ENCODE data around the gene EIF2B4.
A peak's percentile ranks its signal among the peaks of the same experiment; 100 is the strongest.
"Not testable (repeated sequence)": the region's sequence is repeated elsewhere in the genome, so short reads cannot be mapped to it uniquely, and the experiment has no call there.

Gene EIF2B4

DNA sequence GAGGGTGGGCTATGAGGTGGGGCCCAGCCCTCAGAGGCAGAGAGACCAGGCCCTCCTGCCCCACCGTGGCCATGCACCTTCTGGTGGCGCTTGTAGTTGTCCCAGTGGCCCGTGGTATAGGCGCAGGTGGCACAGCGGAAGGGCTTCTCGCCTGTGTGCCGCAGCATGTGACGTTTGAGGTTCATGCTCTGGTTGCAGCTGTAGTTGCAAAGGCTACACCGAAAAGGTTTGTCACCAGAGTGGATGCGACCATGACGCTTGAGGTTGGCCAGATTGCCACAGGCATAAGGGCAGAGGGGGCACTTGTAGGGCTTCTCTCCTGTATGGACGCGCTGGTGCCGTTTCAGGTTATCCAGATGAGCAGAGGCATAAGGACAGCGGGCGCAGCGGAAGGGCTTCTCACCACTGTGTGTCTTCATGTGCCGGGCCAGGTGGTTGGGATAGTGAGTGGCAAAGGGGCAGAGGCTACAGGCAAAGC, 7.5 kb upstream of the EIF2B4 start:
- no peak for DNase-seq (ENCODE audit: low read depth in 2 of 2)

DNA sequence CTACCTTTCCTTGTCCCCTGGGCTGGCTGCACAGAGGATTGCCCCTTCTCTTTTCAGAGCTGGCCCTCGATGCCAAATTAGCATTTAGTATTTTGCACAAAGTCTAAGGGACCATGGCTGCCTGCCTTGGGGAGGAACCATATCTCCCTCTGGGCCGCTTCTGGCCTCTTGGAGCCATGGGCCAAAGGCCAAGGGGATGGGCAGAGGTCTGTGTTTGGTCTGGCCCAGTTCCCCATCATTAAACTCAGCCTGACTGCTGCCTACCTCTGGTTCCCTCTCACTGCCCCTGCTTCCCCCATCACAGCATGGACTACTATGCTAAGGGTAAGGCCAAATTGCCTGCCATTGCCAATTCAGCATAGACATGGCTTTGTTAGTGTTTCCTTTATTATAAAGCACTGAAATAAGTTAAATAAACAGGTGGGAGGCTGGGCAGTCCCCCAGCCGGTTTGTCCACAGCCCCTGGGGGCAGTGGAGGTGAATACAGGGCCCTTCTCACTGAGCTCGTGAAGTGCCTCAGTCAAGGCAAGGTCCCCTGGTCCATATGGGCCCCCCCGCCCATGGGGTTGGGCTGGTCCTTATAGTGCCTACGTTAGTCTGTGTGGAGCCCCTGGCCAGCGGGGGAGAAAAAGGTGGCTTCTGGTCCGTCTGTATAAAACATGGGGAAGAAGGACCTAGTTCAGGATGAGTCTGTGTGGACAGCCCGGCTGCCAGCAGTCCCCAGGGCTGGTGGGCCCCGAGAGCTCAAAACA, 6.9 kb upstream of the EIF2B4 start:
- no peak for DNase-seq (ENCODE audit: low read depth in 2 of 2)

DNA sequence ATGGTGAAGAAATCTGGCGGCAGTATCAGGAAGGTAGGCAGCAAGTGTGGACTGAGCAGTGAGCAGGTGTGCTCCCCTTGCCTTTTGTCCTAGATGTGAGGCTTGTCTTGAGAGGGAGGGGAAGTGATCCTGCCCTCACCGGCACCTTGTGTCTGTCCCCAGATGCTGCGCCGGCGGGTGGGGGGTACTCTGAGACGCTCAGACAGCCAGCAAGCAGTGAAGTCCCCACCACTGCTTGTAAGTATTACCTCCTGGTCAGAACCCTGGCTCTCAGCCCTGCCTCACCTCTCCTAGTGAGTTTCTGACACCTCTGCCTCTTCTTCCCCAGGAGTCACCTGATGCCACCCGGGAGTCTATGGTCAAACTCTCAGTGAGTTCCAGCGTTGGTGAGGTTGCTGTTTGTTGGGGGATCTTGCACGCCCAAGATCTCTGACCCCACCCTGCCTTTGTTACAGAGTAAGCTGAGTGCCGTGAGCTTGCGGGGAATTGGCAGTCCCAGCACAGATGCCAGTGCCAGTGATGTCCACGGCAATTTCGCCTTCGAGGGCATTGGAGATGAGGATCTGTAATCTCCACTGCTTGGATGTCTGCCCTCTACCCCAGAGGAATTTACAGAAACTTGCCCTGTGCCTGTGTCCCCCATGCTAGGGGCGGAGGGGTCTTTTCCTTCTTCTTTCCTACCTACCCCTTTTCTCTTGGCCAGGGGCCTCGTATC, 6.2 kb upstream of the EIF2B4 start:
- no peak for DNase-seq (ENCODE audit: low read depth in 2 of 2)

- DNase-seq (ENCODE audit: low read depth in 2 of 2): no peak
Observed at GRCh38 chr2:27375513-27376099, 5.5 kb upstream of the EIF2B4 start.

GRCh38 chr2:27373567-27373966, 3.4 kb upstream of the EIF2B4 start:
- DNase-seq (ENCODE audit: low read depth in 2 of 2): no peak

DNA sequence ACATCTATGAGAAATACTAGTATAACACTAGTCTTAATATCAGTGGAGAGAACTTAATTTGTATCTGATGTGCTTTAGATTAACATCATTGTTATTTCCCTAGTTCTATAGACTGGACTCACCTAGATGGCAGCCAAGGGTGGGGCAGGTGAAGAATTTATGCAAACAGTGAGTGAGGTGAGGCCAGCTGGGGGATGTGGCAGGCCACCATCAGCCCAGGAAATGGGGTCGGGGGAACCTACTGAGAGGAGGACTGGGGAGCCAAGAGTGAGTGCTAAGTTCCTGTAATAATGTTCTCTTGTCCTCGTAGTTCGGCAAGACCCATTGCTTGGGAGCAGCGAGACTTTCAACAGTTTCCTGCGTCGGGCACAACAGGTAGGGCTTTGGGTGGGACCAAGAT, 2.8 kb upstream of the EIF2B4 start:
- DNase-seq (ENCODE audit: low read depth in 2 of 2): no peak

DNA sequence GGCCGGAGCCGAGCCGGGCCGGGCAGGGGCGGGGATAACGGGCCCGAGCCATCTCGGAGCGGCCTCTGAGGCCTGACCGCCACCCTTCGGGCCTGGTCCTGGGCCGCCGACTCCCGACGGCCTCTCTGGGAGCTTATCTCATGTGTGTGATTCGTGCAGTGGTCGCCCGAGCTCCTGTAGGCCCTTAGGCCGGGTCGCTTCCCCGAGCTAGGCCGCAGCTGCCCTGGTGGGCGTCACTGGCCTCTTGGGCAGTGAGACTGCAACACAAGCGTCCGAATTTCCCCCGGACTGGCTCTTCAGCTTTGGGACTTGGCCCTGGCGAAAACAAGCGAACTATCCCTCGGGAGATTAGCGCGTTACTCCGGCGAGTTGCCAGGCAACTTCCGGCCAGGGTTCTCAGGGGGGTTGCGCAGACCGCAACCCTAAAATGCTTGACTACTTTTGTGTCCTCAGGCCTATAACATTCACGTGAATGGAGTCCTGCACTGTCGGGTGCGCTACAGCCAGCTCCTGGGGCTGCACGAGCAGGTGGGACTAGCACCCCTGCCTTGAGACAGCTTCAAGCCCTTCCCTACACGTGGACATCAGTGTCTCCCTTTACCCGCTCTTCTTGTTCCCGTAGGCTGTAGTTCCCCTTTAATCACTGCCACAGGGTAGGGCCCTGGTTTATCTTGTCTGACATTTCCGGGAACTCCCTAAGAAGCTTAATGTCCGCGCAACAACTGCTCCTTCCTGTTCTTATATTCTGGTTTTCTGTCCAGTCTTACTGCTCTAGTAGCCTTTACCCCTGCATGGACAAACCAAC, 880 bp upstream of the EIF2B4 start:
- DNase-seq (ENCODE audit: low read depth in 2 of 2): no peak

GRCh38 chr2:27369471-27370025, 590 bp downstream of the EIF2B4 start:
- no peak for DNase-seq (ENCODE audit: low read depth in 2 of 2)

DNA sequence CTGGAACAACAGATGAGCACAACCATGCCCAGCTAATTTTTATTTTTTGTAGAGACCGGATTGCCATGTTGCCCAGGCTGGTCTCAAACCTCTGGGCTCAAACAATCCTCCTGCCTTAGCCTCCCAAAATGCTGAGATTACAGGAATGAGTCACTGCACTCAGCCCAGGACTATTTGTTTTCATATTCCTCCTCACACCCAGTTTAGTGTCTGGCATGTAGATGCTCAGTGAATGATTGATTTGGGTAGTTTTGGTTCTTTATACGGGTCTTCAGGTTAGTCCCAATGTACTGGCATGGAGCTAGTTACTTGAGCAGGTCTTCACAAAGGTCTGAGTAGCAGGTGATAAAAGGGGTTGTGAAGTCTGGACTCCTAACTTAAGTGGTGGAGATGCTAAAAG, 6.2 kb downstream of the EIF2B4 start:
- no peak for DNase-seq (ENCODE audit: low read depth in 2 of 2)

DNA sequence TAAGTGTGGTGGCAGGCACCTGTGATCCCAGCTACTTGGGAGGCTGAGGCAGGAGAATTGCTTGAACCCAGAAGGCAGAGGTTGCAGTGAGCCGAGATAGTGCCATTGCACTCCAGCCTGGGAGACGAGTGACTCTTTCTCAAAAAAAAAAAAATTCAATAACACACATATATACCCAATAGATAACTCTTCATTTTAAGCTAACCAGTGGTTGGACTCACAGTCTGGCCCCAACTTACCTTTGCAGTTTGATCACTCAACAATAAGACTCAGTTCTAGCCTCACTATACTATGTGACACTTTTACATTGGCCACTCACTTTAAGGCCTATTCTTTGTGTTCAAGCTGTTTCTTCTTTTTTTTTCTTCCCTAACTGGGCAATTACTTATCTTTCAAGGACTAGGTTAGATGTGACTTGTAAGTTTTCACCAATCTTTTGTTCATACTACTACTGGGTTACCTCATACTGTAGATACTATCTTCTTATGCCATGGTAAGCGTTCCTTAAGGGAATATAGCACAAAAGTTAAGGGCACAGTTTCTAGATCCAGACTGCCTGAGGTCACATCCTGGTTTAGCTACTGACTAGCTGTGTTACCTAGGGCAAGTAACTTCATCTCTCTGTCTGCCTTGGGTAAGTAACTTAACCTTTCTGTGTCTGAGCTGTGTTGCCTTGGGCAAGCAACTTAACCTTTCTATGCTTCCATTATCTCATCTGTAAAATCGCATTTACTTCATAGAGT, 7.3 kb downstream of the EIF2B4 start:
- no peak for DNase-seq (ENCODE audit: low read depth in 2 of 2)

DNA sequence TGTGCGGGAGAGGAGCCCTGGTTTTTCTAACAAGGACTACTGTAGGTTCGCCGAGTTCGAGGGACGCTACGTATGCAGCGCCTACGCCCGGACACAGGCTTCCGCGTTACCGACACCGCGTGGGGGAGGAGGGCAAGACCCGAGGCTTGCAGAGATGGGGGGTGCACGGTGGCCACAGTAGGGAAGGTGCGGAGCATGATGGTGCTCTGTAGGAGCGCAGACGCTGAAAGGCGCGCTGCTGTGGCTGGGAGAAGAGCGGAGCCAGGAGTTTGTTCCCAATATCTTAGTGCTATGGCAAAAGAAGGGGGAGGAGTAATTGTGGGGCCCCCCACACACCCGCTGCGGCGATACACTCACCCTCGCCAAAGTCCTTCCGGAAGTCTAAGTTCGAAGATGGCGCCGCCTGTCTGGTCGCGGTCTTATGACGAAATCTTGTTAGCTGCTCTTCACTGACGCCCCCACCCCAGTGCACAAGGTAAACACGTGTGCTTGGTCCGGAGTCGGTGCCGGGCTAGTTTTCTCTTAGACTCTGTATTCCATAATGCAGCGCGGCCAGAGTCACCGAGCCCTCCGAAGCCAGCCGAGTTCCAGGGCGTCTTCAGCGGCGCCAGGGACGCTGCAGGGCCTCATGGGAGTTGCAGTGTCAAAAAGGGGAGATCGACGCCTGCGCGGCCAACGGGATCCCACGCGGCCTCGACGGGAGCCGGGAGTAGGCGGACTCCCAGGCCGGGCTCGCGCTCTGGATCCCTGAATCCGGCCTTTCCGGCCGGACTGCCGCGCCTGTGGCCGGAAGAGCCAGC, 13.6 kb downstream of the EIF2B4 start, which contains the start of gene GTF3C2:
Gene GTF3C2 (minus strand): TSS at position 383 of the 800 bp plus-strand sequence. CDS start 13,210 bp downstream, outside the sequence.
- peak; percentile 83 to 85 for DNase-seq (ENCODE audit: low read depth in 2 of 2)

DNA sequence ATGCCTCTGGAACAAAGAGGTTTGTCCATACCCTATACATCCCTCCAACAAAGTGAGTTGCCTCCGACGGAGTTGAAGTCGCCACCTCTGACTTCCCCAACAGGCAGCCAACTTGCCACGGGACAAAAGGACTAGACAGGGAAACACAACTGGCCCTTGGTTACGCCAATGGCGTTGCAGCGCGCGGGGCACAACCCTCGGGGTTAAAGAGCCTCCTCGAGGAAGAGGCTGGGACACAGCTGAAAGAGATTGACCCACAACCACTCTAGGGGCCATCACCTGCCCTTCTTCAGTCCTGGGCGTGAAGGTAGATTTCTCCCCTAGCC, 14.1 kb downstream of the EIF2B4 start:
- DNase-seq (ENCODE audit: low read depth in 2 of 2): no peak

- no peak for DNase-seq (ENCODE audit: low read depth in 2 of 2)
Observed at GRCh38 chr2:27354597-27354927, 15.6 kb downstream of the EIF2B4 start.

DNA sequence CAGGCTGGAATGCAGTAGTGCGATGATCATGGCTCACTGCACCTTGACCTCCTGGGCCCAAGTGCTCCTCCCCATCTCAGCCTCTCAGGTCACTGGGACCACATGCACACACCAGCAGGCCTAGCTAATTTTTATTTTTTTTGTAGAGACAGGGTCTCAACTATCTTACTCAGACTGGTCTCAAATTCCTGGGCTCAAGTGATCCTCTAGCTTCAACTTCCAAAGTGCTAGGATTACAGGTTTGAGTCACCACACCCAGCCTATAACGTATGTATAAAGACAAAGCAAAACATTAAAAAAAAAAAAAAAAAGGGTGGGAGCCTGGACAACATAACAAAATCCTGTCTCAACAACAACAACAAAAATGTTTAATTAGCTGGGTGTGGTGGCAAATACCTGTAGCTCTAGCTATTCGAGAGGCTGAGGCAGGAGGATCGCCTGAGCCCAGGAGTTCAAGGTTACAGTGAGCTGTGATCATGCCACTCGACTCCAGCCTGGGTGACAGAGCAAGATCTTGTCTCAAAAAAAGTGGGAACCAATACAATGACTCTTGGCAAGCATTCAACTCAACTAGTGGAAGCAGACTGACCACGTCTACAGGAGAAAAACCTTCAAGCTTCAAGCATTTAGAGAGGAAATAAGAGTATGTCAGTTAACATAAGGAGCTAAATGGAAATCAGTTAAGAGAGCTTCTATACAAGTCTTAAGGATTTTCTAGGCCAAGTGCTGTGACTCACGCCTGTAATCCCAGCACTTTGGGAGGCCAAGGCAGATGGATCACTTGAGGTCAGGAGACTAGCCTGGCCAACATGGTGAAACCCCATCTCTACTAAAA, 16.2 kb downstream of the EIF2B4 start:
- DNase-seq (ENCODE audit: low read depth in 2 of 2): no peak

DNA sequence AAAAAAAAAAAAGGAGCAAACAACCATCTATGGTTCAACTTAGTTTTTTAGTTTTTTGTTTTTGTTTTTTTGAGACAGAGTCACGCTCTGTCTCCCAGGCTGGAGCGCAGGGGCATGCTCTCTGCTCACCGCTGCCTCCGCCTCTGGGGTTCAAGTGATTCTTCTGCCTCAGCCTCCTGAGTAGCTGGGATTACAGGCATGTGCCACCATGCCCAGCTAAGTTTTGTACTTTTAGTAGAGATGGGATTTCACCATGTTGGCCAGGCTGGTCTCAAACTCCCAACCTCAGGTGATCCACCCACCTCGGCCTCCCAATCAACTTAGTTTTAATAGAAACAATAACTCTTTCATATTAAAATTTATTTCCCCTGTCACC, 16.8 kb downstream of the EIF2B4 start:
- not testable (repeated sequence) for DNase-seq (ENCODE audit: low read depth in 2 of 2)

DNA sequence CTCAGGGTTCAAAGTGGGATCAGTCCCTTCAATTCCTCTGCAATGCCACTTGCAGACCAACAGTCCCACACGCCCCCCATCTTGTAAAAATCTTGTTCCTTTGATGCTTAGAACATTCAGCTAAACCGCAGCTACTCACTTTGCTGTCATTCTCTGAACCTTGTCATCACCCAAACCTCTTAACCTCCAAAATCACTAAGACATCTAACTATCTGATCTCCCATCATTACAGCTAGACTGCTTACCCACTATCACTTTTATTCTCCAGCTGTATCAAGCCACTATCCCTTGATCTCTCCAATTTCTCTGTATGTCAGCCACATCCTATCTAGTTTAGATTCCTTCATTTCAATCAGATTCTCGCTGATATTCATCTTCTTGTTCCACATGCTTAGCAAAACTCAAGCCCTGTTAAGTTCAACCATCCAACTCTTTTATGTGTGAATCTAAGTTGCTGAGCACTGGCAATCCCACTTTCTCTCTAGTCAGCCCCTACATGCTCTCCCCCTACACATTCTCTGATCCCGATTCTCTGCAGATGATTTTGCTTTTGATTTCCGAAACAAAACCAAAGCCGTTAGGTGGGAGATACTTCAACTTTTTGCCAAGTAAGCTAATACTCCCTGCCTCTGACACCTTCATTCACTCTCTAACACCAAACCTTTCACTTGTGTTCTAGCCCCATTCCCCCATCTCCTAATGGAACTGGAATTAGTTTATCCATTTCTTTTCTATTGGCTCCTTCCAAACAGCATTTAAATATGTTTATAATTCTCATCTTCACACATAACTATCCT, 18.1 kb downstream of the EIF2B4 start:
- no peak for DNase-seq (ENCODE audit: low read depth in 2 of 2)

DNA sequence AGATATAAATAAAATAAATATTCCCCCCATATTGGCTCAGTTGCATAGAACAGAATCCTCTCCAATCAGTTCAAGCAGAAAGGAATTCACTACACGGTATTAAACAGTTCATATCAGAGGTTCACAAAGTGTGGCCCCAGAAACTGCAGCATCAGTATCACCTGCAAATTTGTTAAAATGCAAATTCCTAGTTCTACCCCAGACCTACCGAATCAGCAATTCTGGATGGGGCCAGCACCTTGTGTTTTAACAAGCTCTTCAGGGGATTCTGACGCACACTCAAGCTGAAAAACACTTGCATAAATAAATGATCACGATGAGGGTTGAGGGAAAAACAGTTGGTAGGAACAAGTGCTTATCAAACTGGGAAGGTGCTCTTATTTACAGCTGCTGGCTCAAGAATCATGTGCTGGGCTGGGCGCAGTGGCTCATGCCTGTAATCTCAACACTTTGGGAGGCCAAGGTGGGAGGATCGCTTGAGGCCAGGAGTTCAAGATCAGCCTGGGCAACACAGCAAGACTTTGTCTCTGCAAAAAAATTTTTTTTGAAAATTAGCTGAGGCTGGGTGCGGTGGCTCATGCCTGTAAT, 19.9 kb downstream of the EIF2B4 start:
- no peak for DNase-seq (ENCODE audit: low read depth in 2 of 2)

DNA sequence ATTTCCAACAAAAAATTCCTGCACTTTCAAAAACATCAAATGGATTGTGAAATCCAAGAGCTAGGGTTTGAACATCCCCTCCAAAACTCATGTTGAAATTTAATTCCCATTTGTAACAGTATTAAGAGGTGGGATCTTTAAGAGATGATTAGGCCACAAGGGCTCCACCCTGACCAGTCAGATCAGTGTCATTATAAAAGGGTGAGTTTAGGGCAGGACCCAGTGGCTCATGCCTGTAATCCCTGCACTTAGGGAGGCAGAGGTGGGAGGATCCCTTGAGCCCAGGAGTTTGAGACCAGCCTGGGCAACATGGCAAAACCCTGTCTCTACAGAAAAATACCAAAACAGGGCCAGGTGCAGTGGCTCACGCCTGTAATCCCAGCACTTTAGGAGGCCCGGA, 22.5 kb downstream of the EIF2B4 start:
- DNase-seq (ENCODE audit: low read depth in 2 of 2): no peak

Measured in stimulated activated CD8-positive, alpha-beta memory T cell treated with anti-CD3 and anti-CD28 coated beads, Interleukin-2, amount 100 ng/mL, for 1 hour (primary cell).